Measurements from ENCODE around the gene TOGARAM1.

The TOGARAM1 gene

DNA sequence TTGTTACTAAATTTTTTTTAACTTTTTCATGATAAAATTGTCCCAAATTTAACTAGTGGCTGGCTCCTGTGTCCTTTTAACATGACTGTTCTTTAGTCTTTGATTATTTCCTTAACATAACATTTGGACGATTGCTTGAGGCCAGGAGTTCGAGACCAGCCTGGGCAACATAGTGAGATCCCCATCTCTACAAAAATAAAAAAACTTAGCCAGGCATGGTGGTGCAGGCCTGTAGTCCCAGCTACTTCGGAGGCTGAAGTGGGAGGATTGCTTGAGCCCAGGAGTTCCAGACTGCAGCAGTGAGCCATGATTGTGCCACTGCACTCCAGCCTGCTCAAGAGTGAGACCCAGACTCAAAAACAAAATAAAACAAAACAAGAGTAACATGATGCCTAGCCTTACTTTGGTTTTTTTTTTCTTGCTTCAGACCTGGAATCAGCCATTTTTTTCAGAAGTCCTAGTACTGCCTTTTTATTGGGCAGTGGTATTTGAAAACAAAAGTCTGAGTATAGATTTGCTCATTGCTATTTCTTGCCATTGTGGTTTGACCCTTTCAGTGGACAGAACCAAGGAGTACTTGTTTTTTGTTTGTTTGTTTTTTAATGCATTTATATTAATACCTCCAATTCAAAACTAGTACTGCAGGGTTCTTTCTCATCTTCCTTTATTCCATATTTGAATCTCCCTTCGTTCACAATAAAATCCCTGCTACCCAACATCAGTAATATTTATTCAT, 4.8 kb downstream of the TOGARAM1 start:
- no peak for DNase-seq

DNA sequence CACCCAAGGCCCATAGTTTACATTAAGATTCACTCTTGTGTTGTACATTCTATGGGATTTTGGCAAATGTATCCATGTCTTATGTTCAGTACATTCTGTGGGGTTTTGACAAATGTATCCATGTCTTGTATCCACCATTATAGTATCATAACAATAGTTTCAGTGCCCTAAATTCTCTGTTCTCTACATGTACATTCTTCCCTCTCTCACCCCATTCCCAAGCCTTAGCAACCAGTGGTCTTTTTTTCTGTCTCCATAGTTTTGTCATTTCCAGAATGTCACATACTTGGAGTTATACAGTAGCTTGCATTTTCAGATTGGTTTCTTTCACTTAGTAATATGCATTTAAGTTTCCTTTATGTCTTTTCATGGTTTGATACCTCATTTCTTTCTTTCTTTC, 6.7 kb downstream of the TOGARAM1 start:
- no peak for DNase-seq

DNA sequence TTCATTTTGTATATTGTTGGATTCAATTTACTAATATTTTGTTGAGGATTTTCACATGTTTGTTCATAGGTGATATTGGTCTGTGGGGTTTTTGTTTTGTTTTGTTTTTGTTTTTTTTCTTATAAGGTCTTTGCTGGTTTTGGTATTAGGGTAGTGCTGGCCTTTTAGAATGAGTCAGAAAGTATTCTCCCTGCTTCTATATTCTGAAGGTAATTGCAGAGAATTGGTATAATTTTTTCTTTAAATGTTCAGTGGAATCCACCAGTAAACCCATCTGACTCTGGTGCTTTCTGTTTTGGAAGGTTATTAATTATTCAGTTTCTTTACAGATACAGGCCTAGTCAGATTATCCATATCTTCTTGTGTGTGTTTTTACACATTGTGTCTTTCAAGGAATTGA, 8.9 kb downstream of the TOGARAM1 start:
- DNase-seq, result no peak

DNA sequence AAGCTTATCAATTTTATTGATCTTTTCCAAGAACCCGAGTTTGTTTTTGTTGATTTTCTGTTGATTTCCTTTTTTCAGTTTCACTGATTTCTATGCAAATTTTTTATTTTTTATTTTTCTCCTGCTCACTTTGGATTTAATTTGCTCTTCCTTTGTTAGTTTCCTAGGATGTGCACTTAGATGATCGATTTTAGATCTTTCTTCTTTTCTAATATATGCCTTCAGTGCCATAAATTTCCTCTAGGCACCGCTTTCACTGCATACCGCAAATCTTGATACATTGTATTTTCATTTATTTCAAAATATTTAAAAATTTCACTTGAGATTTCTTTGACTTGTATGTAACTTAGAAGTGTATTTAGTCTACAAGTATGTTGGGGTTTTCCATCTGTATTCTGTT, 9.5 kb downstream of the TOGARAM1 start:
- DNase-seq, result no peak

DNA sequence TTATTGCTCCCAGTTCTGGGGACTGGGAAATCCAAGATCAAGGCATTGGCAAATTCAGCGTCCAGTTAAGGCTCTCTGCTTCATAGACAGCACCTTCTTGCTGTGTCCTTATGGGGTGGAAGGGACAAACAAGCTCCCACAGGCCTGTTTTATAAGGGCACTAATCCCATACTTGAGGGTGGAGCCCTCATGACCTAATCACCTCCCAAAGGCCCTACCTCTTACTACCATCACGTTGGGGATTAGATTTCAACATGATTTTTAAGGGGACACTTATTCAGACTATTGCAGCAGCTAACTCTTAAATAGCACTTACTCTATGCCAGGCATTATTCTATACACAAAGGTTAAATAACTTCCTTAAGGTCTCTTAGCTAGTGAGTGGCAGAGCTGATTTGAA, 17.3 kb downstream of the TOGARAM1 start:
- no peak for DNase-seq

DNA sequence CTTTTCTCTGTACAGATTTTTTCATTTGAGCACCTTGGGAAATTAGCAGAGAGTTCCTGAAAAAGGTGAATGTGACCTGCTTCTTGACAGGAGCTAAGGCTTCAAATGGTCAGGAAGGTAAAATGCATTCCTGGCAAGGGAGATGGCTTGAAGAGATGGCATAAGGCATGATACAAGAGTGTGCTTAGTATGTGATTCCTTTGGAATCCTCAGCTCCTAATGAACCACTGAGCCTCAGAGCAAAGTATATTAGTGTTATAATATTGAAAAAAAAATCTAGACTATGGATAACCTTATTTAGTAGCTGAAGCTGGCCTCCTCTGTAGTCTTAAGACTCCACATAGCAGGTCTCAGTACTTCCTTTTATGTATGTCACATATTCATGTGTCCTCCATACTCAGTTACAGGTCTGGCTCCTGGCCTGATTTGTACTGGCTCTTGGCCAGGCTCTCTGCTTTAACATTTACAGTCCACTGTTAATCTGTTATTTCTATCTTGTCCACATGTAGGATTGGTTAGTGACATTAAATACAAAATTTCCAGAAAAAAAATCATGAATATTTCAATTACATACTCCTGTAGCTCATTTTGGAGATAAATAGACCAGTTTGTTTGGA, 17.9 kb downstream of the TOGARAM1 start:
- DNase-seq, result no peak

DNA sequence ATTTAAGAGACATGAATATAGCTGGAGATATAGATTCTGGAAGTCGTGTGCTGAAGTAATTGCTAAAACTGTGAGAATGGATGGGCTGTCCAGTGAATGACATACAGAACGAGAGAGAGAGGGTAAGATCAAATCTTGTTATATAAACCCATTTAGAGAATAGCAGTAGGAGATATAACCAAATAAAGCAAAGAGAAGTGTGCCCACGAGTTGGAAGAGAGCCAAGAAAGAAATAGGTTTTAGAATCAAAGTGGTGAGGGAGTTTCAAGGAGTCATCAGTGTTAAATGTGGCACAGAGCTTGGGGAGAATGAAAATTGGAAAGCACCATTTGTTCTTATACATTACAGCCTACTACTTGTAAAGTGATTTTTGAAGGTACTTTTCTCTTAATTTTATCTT, 19.2 kb downstream of the TOGARAM1 start:
- no peak for DNase-seq

DNA sequence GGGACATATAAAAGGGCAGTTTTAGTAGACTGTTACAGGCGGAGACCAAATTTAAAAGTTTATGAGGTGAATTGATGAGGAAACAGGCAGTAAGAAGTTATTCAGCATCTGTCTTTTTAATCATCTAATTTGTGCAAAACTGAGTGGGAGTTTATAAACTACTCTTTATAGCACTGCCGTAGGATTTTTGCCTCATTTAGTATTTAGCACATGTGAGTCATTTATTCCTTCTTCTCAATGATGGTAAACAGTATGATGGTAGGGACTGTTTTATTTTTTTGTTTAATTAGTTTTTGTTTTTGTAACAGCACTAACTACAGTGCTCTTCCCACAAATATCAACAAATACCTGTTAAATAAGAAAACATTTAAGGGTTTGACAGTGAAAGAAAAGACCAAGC, 20.6 kb downstream of the TOGARAM1 start:
- no peak for DNase-seq

DNA sequence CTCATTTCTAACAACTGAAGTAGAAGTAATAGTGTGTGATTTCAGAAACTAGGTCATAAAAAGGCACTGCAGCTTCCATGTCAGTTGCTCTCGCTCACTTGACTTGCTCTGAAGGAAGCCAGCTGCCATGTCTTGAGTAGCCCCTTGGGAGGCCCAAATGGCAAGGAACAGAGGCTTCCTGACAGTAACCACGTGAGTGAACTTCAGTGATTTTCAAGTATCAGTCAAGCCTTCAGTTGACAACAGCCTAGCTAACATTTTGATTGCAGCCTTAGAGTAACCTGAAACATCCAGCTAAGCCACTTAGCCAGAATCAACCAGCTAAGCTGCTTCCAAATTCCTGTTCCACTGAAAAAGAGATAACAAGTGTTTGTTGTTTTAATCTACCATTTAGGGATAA, 26.7 kb downstream of the TOGARAM1 start:
- no peak for DNase-seq

DNA sequence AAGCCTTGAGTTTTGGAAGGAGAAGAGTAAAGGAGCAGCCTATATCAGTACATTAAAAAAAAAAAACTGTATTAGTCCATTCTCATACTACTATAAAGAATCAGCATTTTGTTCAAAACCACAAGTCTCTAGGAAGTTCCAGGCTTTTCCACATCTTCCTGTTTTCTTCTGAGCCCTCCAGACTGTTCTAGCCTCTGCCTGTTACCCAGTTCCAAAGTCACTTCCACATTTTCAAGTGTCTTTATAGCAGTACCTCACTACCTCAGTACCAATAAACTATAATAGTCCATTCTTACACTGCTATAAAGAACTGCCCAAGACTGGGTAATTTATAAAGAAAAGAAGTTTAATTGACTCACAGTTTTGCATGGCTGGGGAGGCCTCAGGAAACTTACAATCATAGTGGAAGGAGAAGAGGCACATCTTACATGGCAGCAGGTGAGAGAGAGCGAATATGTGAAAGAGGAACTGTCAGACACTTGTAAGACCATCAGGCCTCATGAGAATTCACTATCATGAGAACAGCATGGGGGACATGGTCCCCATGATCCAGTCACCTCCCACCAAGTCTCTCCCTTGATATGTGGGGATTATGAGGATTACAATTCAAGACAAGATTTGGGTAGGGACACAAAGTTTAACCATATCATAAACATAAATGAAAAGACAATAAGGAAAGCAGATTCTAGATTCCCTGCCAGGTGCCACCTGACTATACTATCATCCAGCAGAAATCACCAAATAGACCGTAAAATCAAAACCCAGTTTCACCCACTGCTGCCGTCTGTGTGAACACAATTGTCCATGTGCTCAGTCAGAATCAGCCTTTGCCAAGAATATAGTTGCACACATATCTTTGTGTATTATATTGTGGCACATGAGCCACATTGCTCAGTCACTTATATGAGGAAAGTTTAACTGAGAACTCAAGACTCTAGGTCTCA, 27.8 kb downstream of the TOGARAM1 start:
- no peak for DNase-seq

DNA sequence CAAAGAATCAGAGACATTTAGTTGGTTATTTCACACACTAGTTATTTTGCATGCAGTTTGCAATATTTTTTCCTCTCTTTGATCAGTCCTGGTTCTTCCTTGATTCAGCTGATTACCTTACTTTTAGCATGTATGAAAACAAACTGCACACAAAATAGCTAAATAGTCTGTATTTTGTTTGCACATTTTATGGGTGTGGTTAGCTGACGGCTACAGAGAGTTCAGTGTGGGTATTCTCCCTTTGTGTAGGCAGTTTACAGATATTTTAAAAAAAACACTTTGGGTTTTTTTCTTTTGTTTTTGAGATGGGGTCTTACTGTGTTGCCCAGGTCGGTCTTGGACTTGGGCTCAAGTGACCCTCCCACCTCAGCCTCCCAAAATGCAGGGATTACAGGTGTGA, 28.5 kb downstream of the TOGARAM1 start:
- DNase-seq, result no peak

DNA sequence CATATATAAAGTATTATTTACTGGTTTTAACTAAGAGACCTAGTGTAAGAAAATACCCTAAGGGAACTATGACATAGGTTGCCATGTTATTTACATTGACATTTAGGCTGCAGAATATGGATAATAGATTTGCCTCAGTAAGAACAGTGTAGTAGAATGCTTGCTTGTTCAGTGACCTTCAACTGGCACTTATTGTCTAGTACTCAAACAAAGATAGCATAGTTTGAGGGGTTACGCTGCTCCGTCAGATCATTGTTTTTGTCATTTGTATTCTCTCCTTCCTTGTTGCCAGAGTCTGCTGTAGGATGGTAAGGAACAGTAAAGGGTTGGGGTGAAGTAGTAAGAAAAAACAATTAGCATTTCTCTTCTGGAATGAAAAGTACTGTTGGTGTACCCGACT, 33.2 kb downstream of the TOGARAM1 start:
- no peak for DNase-seq

DNA sequence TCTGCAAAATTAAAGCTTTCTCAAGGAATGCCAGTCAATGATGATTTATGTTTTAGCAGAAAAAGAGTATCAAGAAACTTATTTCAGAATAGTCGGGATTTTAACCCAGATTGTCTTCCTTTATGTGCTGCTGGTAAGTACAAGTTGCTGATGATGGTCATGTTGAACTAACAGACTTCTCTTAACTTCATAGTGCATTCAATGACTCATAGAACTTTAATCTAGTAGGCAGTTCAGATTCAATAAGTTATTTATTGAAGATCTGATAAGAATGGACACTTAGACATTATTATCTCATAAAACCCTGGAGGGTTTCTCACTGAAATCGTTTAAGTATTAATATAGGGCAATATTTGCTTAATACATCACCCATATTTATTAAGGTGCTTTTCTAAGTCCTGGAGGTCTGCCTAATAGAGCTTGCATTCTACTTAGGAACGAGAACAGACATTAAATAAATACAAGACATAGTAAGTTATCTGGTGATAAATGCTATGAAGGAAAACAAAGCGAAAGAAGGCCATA, 33.8 kb downstream of the TOGARAM1 start:
- DNase-seq, result no peak

DNA sequence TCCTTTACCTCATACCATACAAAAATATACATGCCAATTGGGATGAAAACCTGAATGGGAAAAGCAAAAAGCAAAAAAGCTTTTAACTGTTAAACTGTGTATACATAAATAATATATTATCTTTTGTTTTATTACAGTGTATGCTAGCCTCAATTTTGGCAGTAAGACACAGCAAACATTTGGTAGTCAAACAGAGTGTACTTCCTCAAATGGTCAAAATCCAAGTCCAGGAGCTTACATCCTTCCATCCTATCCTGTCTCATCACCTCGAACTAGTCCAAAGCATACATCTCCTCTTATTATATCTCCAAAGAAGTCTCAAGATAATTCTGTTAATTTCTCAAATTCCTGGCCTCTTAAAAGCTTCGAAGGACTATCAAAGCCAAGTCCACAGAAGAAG, 41.9 kb downstream of the TOGARAM1 start:
- DNase-seq, result no peak

DNA sequence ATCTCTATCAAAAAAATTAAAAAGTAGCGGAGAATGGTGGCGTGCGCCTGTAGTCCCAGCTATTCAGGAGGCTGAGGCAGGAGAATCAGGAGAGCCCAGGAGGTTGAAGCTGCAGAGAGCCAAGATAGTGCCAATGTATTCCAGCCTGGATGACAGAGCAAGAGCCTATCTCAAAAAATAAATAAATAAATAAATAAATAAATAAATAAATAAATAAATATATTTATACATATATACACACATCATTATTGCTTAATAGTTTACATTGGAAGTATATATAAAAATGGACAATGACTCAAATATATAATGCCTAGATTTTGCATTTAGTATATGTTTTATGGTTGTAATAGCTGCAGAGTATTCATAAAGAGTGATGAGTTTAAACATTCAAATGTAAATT, 53.1 kb downstream of the TOGARAM1 start:
- no peak for DNase-seq

DNA sequence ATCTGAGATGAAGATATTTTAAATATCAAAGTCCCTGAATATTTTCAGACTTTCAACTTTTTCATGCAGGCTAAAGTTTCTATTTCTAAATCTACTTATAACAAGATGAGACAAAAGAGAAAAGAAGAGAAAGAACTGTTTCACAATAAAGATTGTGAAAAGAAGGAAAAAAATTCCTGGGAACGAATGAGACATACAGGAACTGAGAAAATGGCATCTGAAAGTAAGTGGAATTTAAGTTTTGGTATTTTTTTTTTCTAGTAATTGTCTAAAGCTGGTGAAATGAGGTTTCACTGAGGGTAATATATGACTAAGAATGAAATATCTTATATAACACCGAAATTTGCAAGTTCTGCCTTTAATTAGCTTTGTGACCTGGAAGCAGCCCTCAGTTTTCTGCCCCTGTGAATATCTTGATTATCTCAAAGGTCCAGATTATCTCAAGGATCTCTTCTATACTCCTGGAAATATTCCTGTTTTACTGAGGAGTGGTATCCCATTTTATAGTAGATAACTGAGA, 66.2 kb downstream of the TOGARAM1 start:
- DNase-seq, result no peak

DNA sequence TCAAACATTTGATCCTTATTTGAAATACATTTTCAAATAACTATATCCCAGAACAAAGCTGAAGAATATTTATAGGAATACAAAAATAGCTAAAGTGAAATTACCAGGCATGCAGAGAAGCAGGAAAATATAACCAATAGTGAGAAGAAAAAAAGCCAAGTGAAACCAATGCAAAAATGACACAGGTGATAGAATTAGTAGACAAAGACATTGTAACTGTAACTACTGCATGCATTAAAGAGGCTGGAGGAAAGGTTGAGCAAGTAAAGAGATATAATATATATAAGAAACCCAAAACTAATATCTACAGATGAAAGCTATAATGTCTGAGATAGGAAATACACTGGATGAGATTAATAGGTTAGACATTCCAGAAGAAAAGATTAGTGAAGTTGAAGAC, 72.7 kb downstream of the TOGARAM1 start:
- DNase-seq, result no peak

DNA sequence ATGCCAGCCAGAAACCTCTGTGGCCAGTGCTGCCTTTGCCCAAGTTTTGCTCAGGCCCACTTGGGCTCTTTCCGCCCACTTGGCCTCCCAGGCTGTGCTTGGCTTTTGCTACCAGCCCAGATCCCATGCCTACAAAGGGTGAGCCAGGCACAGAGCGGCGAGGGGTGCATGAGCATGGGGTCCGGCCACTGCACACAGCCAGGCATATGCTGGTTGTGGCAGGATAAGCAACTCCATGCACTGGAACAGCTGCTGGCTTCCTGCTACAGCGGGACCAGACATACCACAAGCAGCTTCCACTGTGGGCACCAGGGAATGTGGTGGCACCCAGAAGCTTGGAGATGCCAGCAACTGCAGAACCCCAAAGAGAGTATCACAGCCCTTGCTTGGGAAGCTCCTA, 76.3 kb downstream of the TOGARAM1 start:
- no peak for DNase-seq

DNA sequence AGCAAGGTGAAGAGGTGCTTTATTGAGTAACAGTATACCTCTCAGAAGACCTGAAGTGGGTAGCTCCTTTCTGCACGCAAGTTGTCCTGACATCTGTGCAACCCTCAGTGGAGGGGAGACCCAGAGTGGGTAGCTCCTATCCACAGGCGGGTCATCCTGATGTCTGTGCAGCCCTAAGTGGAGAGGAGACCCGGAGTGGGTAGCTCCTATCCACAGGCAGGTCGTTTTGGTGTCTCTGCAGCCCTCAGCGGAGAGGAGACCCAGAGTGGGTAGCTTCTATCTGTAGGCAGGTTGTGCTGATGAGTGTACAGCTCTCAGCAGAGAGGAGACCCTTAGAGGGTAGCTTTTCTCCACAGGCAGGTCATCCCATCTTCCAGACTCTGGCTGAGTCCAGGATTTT, 76.9 kb downstream of the TOGARAM1 start:
- no peak for DNase-seq

DNA sequence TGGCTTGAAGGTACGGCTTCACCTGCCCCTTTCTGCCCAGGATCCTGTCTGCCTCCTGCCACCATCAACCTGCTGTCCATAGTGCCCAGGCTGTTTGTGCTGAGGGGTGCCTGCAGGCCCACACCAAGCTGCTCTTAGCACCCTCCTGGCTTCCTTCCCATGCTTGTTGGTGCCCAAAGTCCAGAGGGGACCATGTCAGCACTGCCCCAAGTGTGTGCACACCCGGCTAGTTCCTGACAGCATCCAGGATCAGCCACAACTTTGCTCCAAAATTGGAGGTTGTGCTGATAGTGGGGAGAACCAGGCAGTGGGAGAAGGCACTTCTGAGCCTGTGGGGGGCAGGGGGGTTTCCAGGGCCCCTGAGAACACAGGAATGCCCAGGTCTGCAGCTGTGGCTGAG, 77.4 kb downstream of the TOGARAM1 start:
- no peak for DNase-seq

DNA sequence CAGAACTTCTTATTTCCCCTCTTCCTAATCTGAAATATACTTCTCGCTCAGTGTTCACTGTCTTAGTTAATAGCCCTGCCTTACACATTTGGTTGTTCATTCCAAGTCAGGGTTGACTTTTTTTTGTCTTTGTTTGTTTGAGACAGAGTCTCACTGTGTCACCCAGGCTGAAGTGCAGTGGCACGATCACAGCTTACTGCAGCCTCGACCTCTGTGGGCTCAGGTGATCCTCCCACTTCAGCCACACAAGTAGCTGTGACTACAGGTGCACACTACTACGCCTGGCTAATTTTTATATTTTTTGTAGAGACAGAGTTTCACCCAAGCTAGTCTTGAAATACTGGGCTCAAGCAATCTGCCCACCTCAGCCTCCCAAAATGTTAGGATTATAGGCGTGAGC, 79.7 kb downstream of the TOGARAM1 start:
- DNase-seq, result no peak

DNA sequence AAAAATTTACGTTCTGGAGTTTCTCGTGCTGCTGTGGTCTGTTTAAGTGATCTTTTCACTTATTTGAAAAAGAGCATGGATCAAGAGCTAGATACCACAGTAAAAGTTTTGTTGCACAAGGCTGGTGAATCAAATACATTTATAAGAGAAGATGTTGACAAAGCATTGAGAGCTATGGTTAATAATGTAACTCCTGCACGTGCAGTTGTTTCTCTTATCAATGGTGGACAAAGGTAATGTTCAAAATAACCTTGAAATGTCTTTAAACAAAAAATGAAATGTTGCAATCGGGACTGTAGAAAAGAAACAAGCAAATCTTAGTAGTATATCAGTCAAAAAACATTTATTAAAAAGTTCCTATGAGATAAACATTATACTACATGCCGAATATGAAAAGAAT, 82.6 kb downstream of the TOGARAM1 start:
- no peak for DNase-seq

DNA sequence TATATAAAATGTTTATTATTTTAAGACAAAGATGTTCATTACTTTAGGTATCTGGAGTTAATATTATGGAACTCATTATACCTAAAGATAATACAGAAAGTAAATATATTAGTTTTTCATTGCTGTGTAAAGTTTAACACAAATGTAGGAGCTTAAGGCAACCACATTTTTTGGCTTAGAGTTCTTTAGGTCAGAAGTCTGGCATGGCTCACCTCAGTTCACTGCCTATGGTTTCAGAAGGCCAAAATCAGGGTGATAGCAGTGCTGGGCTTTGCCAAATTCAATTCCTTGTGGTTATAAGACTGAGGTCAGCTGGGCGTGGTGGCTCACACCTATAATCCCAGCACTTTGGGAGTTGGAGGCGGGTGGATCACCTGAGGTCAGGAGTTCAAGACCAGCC, 86.4 kb downstream of the TOGARAM1 start:
- no peak for DNase-seq

Measured in KG1 (cell line).